ENCODE data around the gene TMEM231.

TMEM231 gene

DNA sequence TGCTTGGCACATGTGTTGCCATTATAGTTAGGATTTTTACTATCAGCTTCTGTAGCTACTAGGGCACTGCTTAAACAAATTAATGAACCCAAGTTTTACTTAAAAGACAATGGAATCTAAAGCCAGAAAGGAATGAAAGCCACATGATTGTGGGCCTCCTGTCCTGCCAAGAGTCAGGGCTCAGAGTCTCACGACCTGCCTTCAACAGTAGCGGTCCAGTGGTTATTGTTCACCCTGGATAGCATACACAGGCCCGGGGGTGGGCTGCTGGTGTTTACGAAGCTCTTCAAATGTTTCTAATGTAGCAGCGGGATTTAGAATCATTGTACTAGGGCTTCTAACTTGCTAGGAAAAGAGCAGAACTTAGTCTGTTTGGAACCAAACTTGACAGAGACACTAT is 17.9 kb upstream of the TMEM231 start:
- no peaks in the 10 kb centered on the region for H4K20me1 ChIP-seq (ENCODE audit: insufficient read depth, low read length)
- no peak overlapping the region for H3K9ac ChIP-seq (ENCODE audit: low read length)
- H2AFZ ChIP-seq (ENCODE audit: low read length), result no peak overlapping the region
- H3K4me1 ChIP-seq (ENCODE audit: insufficient read depth, low read length, severe bottlenecking), result peaks cover 25% of the 10 kb centered on the region
- no peaks in the 10 kb centered on the region for H3K79me2 ChIP-seq (ENCODE audit: insufficient read depth, low read length)
- H3K9me3 ChIP-seq (ENCODE audit: low read length), result no peaks in the 10 kb centered on the region
- H3K9me2 ChIP-seq (ENCODE audit: low read depth, low read length), result no peaks in the 10 kb centered on the region
- no peak overlapping the region for H3K27ac ChIP-seq (ENCODE audit: low read depth, low read length, poor library complexity, severe bottlenecking)
- H3K4me2 ChIP-seq (ENCODE audit: low read length), result no peak overlapping the region
- TF ChIP-seq EZH2 (IDR thresholded peaks at IDR 0.05; ENCODE audit: borderline replicate concordance, low read length), result no peak
- TF ChIP-seq, protein P1, sequence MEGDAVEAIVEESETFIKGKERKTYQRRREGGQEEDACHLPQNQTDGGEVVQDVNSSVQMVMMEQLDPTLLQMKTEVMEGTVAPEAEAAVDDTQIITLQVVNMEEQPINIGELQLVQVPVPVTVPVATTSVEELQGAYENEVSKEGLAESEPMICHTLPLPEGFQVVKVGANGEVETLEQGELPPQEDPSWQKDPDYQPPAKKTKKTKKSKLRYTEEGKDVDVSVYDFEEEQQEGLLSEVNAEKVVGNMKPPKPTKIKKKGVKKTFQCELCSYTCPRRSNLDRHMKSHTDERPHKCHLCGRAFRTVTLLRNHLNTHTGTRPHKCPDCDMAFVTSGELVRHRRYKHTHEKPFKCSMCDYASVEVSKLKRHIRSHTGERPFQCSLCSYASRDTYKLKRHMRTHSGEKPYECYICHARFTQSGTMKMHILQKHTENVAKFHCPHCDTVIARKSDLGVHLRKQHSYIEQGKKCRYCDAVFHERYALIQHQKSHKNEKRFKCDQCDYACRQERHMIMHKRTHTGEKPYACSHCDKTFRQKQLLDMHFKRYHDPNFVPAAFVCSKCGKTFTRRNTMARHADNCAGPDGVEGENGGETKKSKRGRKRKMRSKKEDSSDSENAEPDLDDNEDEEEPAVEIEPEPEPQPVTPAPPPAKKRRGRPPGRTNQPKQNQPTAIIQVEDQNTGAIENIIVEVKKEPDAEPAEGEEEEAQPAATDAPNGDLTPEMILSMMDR (IDR thresholded peaks at IDR 0.05; ENCODE audit: low read length), result no peak
- no peak overlapping the region for H3K4me3 ChIP-seq (ENCODE audit: low read depth, low read length, poor library complexity, severe bottlenecking)
- peaks cover 91% of the 10 kb centered on the region for H3K36me3 ChIP-seq (ENCODE audit: insufficient read depth, low read length)
- H3F3A ChIP-seq (ENCODE audit: insufficient read depth, low read length), result no peaks in the 10 kb centered on the region
- no peaks in the 10 kb centered on the region for H3K27me3 ChIP-seq (ENCODE audit: insufficient read depth, low read length)

GRCh38 chr16:75572864-75573542 is 17.0 kb upstream of the TMEM231 start:
- Histone ChIP-seq H3K4me2 (ENCODE audit: low read length) (no peak overlapping the region), H2AFZ (ENCODE audit: low read length) (no peak overlapping the region), H3K79me2 (ENCODE audit: insufficient read depth, low read length) (no peaks in the 10 kb centered on the region), H3K27me3 (ENCODE audit: insufficient read depth, low read length) (no peaks in the 10 kb centered on the region), H3K4me3 (ENCODE audit: low read depth, low read length, poor library complexity, severe bottlenecking) (no peak overlapping the region), H3K9ac (ENCODE audit: low read length) (no peak overlapping the region), H3K4me1 (ENCODE audit: insufficient read depth, low read length, severe bottlenecking) (peaks cover 25% of the 10 kb centered on the region), H4K20me1 (ENCODE audit: insufficient read depth, low read length) (no peaks in the 10 kb centered on the region), H3K9me3 (ENCODE audit: low read length) (no peaks in the 10 kb centered on the region), H3F3A (ENCODE audit: insufficient read depth, low read length) (no peaks in the 10 kb centered on the region), H3K9me2 (ENCODE audit: low read depth, low read length) (no peaks in the 10 kb centered on the region), H3K27ac (ENCODE audit: low read depth, low read length, poor library complexity, severe bottlenecking) (no peak overlapping the region), H3K36me3 (ENCODE audit: insufficient read depth, low read length) (peaks cover 91% of the 10 kb centered on the region)
- TF ChIP-seq, protein P1 (IDR thresholded peaks at IDR 0.05; ENCODE audit: low read length), result no peak
- no peak for TF ChIP-seq EZH2 (IDR thresholded peaks at IDR 0.05; ENCODE audit: borderline replicate concordance, low read length)

GRCh38 chr16:75570396-75571065 is 14.5 kb upstream of the TMEM231 start:
- Histone ChIP-seq H3K9ac (ENCODE audit: low read length) (no peak overlapping the region), H3K27ac (ENCODE audit: low read depth, low read length, poor library complexity, severe bottlenecking) (peak overlapping the region; percentile 31), H3K9me2 (ENCODE audit: low read depth, low read length) (no peaks in the 10 kb centered on the region), H3K9me3 (ENCODE audit: low read length) (no peaks in the 10 kb centered on the region), H3K4me1 (ENCODE audit: insufficient read depth, low read length, severe bottlenecking) (peaks cover 39% of the 10 kb centered on the region), H3K36me3 (ENCODE audit: insufficient read depth, low read length) (peaks cover 74% of the 10 kb centered on the region), H2AFZ (ENCODE audit: low read length) (no peak overlapping the region), H3F3A (ENCODE audit: insufficient read depth, low read length) (no peaks in the 10 kb centered on the region), H3K4me2 (ENCODE audit: low read length) (no peak overlapping the region), H3K27me3 (ENCODE audit: insufficient read depth, low read length) (no peaks in the 10 kb centered on the region), H4K20me1 (ENCODE audit: insufficient read depth, low read length) (no peaks in the 10 kb centered on the region), H3K79me2 (ENCODE audit: insufficient read depth, low read length) (peaks cover 10% of the 10 kb centered on the region; the same call in 1 of the 2 replicates), H3K4me3 (ENCODE audit: low read depth, low read length, poor library complexity, severe bottlenecking) (no peak overlapping the region)
- TF ChIP-seq, protein P1 (IDR thresholded peaks at IDR 0.05; ENCODE audit: low read length), result no peak
- no peak for TF ChIP-seq EZH2 (IDR thresholded peaks at IDR 0.05; ENCODE audit: borderline replicate concordance, low read length)
